Stimulated activated CD4-positive, alpha-beta T cell treated with anti-CD3 and anti-CD28 coated beads, Interleukin-4, amount 100 ng/mL, for 24 hours (primary cell): ENCODE measurements around the gene PRR5L.

Experiments
- DNase-seq: peaks from one replicate; pipeline ENCODE4 v3.0.0-alpha.2; 2020

PRR5L gene

GRCh38 chr11:36447514-36447913 is 151.4 kb downstream of the PRR5L start:
- DNase-seq: no peak

GRCh38 chr11:36447947-36448346 is 151.9 kb downstream of the PRR5L start:
- no peak for DNase-seq

- no peak for DNase-seq
These were observed 153.5 kb downstream of the PRR5L start for GRCh38 chr11:36449561-36450096.

GRCh38 chr11:36450110-36450572 is 154.1 kb downstream of the PRR5L start:
- DNase-seq: no peak

GRCh38 chr11:36451045-36451444 is 155.0 kb downstream of the PRR5L start:
- no peak for DNase-seq

GRCh38 chr11:36451681-36452080 is 155.6 kb downstream of the PRR5L start:
- DNase-seq: no peak

GRCh38 chr11:36452236-36452940 is 156.3 kb downstream of the PRR5L start:
- DNase-seq: no peak

GRCh38 chr11:36452961-36453360 is 156.9 kb downstream of the PRR5L start:
- no peak for DNase-seq

GRCh38 chr11:36453678-36454077 is 157.6 kb downstream of the PRR5L start:
- no peak for DNase-seq

- no peak for DNase-seq
These were observed 158.5 kb downstream of the PRR5L start for GRCh38 chr11:36454551-36454940.

GRCh38 chr11:36454941-36455631 is 159.0 kb downstream of the PRR5L start:
- DNase-seq: no peak

- no peak for DNase-seq
These were observed 159.6 kb downstream of the PRR5L start for GRCh38 chr11:36455658-36456111.

GRCh38 chr11:36456156-36456555 is 160.1 kb downstream of the PRR5L start:
- DNase-seq: no peak

- DNase-seq: no peak
These were observed 162.2 kb downstream of the PRR5L start for GRCh38 chr11:36458129-36458915.

- no peak for DNase-seq
These were observed 163.0 kb downstream of the PRR5L start for GRCh38 chr11:36459046-36459445.

- DNase-seq: no peak
These were observed 164.1 kb downstream of the PRR5L start for GRCh38 chr11:36460220-36460619.

GRCh38 chr11:36462321-36462720 is 166.2 kb downstream of the PRR5L start:
- DNase-seq: no peak

GRCh38 chr11:36463781-36464180 is 167.7 kb downstream of the PRR5L start:
- DNase-seq: no peak

- DNase-seq: no peak
These were observed 168.6 kb downstream of the PRR5L start for GRCh38 chr11:36464720-36465119.

- DNase-seq: no peak
These were observed 169.5 kb downstream of the PRR5L start for GRCh38 chr11:36465449-36466163.

GRCh38 chr11:36467012-36467411 is 170.9 kb downstream of the PRR5L start:
- no peak for DNase-seq

- no peak for DNase-seq
These were observed 171.8 kb downstream of the PRR5L start for GRCh38 chr11:36467916-36468315.

GRCh38 chr11:36469063-36469462 is 173.0 kb downstream of the PRR5L start:
- DNase-seq: no peak
